GM12872 (cell line): Measurements from ENCODE around the gene TOMM20.

Experiments used
- CTCF ChIP-seq: IDR thresholded peaks from 3 replicates; pipeline ENCODE4 v1.5.1; 2011; ENCODE audit warnings: low read depth, mild to moderate bottlenecking, low read length, moderate library complexity; ENCODE audit not compliant: insufficient read depth

TOMM20 gene

GRCh38 chr1:235113183-235113917 lies 15.3 kb downstream of the TOMM20 start:
- no peak for TF ChIP-seq CTCF

- no peak for TF ChIP-seq CTCF
Measured at GRCh38 chr1:235112297-235113182, 16.1 kb downstream of the TOMM20 start.

- no peak for TF ChIP-seq CTCF
Measured at GRCh38 chr1:235111107-235111506, 17.5 kb downstream of the TOMM20 start.

GRCh38 chr1:235108876-235109275 lies 19.8 kb downstream of the TOMM20 start:
- no peak for TF ChIP-seq CTCF

GRCh38 chr1:235108185-235108593 lies 20.4 kb downstream of the TOMM20 start:
- TF ChIP-seq CTCF, result no peak

- TF ChIP-seq CTCF, result no peak
Measured at GRCh38 chr1:235107368-235108184, 21.1 kb downstream of the TOMM20 start.

- no peak for TF ChIP-seq CTCF
Measured at GRCh38 chr1:235106457-235106856, 22.2 kb downstream of the TOMM20 start.
